ENCODE data around the gene OTUD7B. TPM values are rescaled to one million over a fixed set of nuclear protein-coding genes. Genes with fewer than 3 reads are reported as not detected.
"Not testable (repeated sequence)": the region's sequence is repeated elsewhere in the genome, so short reads cannot be mapped to it uniquely, and the experiment has no call there.

OTUD7B gene
- total RNA-seq, 1 donor from 2014 or later = 7.1 TPM

DNA sequence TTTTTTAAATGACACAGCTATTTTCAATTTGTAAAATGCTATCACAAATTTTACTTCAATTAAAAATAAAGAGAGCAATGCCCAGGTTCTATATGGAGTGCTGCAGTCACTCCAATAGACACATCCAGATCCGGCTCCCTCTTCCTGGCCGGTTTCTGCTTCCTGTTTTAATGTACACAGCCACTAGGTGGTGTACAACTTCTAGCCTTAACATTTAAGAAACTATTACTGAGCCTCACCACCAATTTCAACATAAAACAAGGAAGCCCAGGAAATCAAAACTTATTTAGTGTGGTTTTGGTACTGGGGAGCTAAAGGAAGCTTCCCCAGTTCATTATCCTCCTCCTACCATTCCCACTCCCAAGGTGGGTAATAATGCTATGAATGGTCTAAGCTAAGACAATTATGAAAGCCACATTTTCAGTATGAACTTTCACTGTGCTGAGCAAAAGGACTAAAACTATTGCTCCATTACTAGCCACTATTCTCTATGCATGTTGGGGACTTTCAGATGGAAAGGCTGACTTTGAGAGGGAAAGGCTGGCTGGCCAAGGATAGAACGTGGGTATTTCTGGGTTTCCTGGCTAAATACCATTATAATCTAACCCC lies 48.4 kb downstream of the OTUD7B start:
- intact Hi-C loops (cut with DNase I) = loop anchor here (1.0 to 5.0 kb wide), 2 partner anchors 88 to 205 kb away; no protein-coding TSS in a partner anchor
- DNase-seq (ENCODE audit: low spot score in 2 of 2) = peak in 1 of 2 donors; percentile 79
- TF ChIP-seq, protein P1, sequence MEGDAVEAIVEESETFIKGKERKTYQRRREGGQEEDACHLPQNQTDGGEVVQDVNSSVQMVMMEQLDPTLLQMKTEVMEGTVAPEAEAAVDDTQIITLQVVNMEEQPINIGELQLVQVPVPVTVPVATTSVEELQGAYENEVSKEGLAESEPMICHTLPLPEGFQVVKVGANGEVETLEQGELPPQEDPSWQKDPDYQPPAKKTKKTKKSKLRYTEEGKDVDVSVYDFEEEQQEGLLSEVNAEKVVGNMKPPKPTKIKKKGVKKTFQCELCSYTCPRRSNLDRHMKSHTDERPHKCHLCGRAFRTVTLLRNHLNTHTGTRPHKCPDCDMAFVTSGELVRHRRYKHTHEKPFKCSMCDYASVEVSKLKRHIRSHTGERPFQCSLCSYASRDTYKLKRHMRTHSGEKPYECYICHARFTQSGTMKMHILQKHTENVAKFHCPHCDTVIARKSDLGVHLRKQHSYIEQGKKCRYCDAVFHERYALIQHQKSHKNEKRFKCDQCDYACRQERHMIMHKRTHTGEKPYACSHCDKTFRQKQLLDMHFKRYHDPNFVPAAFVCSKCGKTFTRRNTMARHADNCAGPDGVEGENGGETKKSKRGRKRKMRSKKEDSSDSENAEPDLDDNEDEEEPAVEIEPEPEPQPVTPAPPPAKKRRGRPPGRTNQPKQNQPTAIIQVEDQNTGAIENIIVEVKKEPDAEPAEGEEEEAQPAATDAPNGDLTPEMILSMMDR (IDR thresholded peaks at IDR 0.05) = peak; percentile 70 to 80 (median 75)

DNA sequence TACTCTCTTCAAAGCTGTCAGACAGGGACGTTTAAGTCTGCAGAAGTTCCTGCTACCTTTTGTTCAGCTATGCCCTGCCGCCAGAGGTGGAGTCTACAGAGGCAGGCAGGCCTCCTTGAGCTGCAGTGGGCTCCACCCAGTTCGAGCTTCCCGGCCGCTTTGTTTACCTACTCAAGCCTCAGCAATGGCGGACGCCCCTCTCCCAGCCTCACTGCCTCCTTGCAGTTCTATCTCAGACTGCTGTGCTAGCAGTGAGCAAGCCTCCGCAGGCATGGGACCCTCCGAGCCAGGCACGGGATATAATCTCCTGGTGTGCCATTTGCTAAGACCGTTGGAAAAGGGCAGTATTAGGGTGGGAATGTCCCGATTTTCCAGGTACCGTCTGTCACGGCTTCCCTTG lies 53.0 kb downstream of the OTUD7B start:
- H3K27ac ChIP-seq; H3K4me3 ChIP-seq; DNase-seq (ENCODE audit: low spot score in 2 of 2); H3K9me3 ChIP-seq; H3K27me3 ChIP-seq; H3K4me1 ChIP-seq; intact Hi-C loops (cut with DNase I): not testable (repeated sequence)
- H3K36me3 ChIP-seq = peaks cover 30 to 42% of the 10 kb centered on the region in 2 donors

More for the DNA sequence above, 48.4 kb downstream of the OTUD7B start:
- peaks cover 0 to 13% of the 10 kb centered on the region in 2 donors for H3K4me1 ChIP-seq
- peak overlapping the region; percentile 51 to 65 for H3K27ac ChIP-seq
- H3K27me3 ChIP-seq = no peaks in the 10 kb centered on the region
- no peaks in the 10 kb centered on the region for H3K9me3 ChIP-seq
- H3K4me3 ChIP-seq = no peak overlapping the region
- peaks cover 42 to 63% of the 10 kb centered on the region in 2 donors for H3K36me3 ChIP-seq

DNA sequence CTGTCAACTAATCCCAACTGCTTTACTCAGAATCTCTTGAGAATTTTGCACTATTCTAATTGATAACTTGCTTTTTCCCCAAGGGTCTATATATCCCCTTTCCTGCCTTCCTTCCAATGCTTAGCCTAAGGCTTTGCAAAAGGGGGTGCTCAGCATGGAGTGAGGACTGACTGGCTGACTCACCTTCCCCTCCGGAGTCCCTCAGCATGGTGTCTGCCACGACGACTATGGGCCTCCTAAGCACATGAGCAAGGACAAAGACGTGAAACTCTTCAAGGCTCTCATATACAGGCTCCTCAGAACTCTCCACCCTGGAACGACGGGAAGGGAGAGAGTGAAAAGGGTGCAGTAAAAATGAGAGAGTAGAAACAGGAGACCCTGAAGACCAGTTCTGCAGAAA lies 60.6 kb downstream of the OTUD7B start:
- intact Hi-C loops (cut with DNase I) = no loop called here
- H3K9me3 ChIP-seq = no peaks in the 10 kb centered on the region
- no peak for DNase-seq (ENCODE audit: low spot score in 2 of 2)
- no peaks in the 10 kb centered on the region for H3K27me3 ChIP-seq
- no peak overlapping the region for H3K27ac ChIP-seq
- H3K4me1 ChIP-seq = no peaks in the 10 kb centered on the region
- H3K36me3 ChIP-seq = peaks cover 49 to 53% of the 10 kb centered on the region in 2 donors
- no peak overlapping the region for H3K4me3 ChIP-seq
- TF ChIP-seq, protein P1 (IDR thresholded peaks at IDR 0.05) = no peak

DNA sequence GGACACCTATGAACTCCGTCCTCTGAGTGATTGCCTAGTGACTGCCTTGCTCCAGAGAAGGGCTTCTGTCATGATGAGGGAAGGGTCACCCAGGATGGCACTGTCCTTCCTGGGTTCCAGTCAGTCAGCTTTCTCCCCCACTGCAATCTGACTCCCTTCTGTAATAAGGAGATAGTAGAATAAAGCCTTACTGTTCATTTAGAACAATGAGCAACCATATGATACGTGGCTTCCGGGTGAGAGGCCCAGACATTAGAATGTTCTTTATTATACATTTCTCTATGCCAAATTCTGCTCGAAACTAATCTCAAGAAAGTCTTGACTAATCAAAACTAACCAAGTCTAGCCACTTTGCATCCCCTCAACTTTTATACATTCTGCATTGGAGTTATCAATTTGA lies 65.3 kb downstream of the OTUD7B start:
- no peak for DNase-seq (ENCODE audit: low spot score in 2 of 2)
- Histone ChIP-seq H3K4me1 (no peaks in the 10 kb centered on the region), H3K36me3 (peaks cover 58 to 67% of the 10 kb centered on the region in 2 donors), H3K27me3 (no peaks in the 10 kb centered on the region), H3K4me3 (no peak overlapping the region), H3K9me3 (no peaks in the 10 kb centered on the region), H3K27ac (no peak overlapping the region)
- TF ChIP-seq, protein P1 (IDR thresholded peaks at IDR 0.05) = no peak
- intact Hi-C loops (cut with DNase I) = no loop called here

DNA sequence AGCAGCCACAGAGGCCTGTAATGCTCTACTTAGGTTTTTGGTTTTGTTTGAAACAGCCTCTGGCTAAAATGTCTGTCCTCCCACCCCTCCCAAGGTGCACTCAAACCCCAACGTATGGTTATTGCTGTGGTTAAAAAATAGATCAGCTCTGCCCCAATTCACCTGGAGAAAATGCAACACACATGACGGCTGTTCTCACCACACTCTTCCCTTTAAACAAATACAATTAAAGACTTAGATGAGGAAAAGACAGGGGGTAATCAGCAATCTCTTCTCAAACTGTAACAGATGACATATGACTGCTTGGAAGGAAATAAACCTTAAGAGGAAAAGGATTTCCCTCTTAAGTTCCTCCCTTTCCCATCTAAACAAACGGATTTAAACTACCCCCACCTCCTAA lies 67.6 kb downstream of the OTUD7B start:
- intact Hi-C loops (cut with DNase I) = no loop called here
- no peaks in the 10 kb centered on the region for H3K27me3 ChIP-seq
- peaks cover 40 to 44% of the 10 kb centered on the region in 2 donors for H3K36me3 ChIP-seq
- TF ChIP-seq, protein P1 (IDR thresholded peaks at IDR 0.05) = no peak
- DNase-seq (ENCODE audit: low spot score in 2 of 2) = no peak
- no peak overlapping the region for H3K4me3 ChIP-seq
- H3K27ac ChIP-seq = peak overlapping the region in 1 of 2 donors; percentile 23
- H3K4me1 ChIP-seq = peaks cover under 1 to 12% of the 10 kb centered on the region in 2 donors
- H3K9me3 ChIP-seq = no peaks in the 10 kb centered on the region

DNA sequence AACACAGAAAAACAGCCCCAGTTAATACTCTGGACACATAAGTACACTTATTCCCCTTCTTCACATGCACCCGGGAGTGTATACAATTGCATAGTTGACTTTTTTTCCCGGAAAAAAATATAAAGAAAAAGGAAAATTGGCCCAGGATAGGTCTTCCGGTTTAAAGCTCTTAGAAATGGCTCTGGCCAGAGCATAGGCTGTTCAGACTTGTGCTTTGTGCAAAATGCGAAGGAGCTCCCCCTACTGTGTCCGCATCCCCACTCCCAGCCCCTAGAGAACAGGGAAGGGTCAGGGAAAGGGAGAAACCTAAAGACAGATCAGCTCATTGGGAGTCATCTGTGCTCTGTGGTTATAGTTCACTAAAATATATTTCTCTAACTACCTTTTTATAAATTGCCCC lies 68.3 kb downstream of the OTUD7B start:
- H3K27ac ChIP-seq = peak overlapping the region in 1 of 2 donors; percentile 41
- TF ChIP-seq, protein P1 (IDR thresholded peaks at IDR 0.05) = peak in 2 of 3 experiments; percentile 24 to 46
- H3K4me1 ChIP-seq = peaks cover 5 to 19% of the 10 kb centered on the region in 2 donors
- no peak for DNase-seq (ENCODE audit: low spot score in 2 of 2)
- H3K27me3 ChIP-seq = no peaks in the 10 kb centered on the region
- intact Hi-C loops (cut with DNase I) = no loop called here
- no peak overlapping the region for H3K4me3 ChIP-seq
- peaks cover 36 to 37% of the 10 kb centered on the region in 2 donors for H3K36me3 ChIP-seq
- no peaks in the 10 kb centered on the region for H3K9me3 ChIP-seq
